Measurements from ENCODE around the gene TKTL1.

TKTL1 gene

DNA sequence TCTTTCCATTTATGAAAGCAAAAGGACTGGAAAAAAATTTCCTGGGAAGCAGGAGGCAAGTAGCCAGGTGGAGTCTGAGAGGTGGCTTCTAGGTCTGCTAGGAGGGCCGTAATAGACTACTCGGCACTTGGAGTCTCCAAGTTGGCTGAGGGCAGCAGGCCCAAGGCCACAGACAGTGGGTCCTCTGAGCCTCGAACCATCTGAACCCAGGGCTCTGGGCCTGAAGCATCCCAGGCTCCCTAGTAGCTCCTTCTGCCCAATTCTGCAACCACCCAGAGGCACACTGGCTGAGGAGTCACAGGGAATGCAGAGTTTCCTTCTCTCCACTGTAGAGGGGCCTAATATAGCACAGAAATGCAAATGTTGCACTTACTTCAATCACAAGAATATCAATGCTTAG is 19.8 kb downstream of the TKTL1 start:
- DNase-seq (ENCODE audit: low read depth): no peak
- TF ChIP-seq CTCF (conservative IDR thresholded peaks at IDR 0.05; ENCODE audit: low read depth, low read length): no peak
- H3K4me3 ChIP-seq (ENCODE audit: low read depth, low read length): no peak overlapping the region

DNA sequence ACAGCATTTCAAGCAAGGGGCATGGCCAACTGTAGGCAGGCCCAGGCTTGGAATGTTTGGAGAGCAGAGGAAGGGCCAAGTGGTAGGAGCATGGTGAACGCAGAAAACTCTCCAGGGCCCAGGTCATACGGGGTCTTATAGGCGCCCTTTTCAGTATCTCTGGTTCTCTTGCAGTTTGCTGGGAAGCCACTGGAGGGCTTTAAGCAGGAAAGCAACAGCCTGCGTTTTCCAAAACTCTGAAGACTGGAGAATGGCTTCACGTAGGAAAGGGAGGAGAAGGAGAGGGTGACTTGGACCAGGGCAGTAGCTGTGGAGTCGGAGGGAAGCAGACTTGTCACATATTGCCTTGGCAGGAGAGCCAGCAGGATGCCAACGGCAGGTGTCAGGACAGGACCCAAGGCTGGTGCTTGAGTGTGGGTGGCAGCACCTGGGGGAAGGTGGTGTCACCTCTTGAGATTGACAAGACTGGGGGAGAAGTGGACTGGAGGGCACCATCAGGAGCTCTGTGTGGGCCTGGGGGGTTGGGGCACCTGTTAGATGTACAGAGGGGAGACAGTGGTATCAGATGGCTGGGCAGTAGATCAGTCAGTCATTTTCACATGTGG is 21.9 kb downstream of the TKTL1 start:
- DNase-seq (ENCODE audit: low read depth): peak; percentile 28
- TF ChIP-seq CTCF (conservative IDR thresholded peaks at IDR 0.05; ENCODE audit: low read depth, low read length): peak; percentile 68

GRCh38 chrX:154320406-154320805 is 24.8 kb downstream of the TKTL1 start:
- no peak for TF ChIP-seq CTCF (conservative IDR thresholded peaks at IDR 0.05; ENCODE audit: low read depth, low read length)
- no peak overlapping the region for H3K4me3 ChIP-seq (ENCODE audit: low read depth, low read length)
- DNase-seq (ENCODE audit: low read depth): no peak

More for the DNA sequence above, 21.9 kb downstream of the TKTL1 start:
- no peak overlapping the region for H3K4me3 ChIP-seq (ENCODE audit: low read depth, low read length)

DNA sequence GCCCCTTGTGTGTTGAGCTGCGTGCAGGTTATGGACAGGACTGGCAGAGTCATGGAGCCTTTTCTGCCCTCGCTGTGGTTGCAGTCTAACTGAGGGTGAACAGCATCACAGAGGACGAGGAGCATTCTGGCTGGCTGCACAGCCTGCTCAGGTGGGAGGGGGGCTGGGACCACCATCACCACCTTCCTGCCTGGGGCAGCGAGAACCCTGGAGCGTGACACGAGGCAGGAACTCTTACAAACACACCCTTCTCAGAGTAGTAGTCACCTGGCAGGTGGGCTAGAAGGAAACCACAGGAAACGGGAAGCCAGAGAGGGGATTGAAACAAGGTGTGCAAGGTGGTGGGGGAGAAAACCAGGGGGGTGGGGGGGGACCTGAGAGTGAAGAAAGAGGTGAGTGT is 25.6 kb downstream of the TKTL1 start:
- DNase-seq (ENCODE audit: low read depth): no peak
- TF ChIP-seq CTCF (conservative IDR thresholded peaks at IDR 0.05; ENCODE audit: low read depth, low read length): no peak
- no peak overlapping the region for H3K4me3 ChIP-seq (ENCODE audit: low read depth, low read length)

DNA sequence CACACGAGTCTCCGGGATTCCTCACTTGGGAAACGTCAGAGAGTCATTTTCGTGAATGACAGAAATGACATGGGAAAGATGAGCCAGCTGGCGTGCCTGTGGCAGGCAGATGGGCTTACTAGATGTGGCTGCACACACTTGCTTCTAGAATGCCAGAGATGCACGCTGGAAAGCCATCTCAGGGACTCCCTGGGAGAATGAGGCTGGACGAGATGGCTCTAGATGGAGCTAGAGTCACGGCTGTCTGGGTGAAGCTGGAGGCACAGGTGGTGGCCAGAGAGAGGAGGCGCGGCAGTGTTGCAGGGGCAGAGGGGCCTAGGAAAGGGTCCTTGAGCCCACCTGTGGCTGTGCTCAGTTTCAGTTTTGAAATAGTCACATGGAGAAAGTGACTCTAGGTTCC is 26.0 kb downstream of the TKTL1 start:
- peak; percentile 37 for TF ChIP-seq CTCF (conservative IDR thresholded peaks at IDR 0.05; ENCODE audit: low read depth, low read length)
- DNase-seq (ENCODE audit: low read depth): peak; percentile 32
- H3K4me3 ChIP-seq (ENCODE audit: low read depth, low read length): no peak overlapping the region

DNA sequence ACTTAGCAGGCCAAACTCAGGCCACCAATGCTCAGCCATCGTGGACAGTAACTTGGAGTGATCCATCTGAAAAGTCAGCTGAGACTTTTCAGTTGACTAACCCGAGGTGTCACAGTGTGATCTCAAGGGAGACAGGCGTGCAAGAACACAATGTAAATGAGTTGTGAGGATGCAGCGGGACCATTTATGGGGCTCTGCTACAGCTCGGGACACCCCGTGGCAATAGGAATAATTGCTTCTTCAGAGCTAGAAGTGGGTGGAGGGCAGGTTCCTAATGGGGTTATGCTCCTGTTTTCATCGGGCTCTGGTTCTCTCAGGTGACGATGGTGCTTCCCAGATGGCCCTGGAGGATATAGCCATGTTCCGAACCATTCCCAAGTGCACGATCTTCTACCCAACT is 27.3 kb downstream of the TKTL1 start:
- no peak overlapping the region for H3K4me3 ChIP-seq (ENCODE audit: low read depth, low read length)
- no peak for DNase-seq (ENCODE audit: low read depth)
- TF ChIP-seq CTCF (conservative IDR thresholded peaks at IDR 0.05; ENCODE audit: low read depth, low read length): no peak

DNA sequence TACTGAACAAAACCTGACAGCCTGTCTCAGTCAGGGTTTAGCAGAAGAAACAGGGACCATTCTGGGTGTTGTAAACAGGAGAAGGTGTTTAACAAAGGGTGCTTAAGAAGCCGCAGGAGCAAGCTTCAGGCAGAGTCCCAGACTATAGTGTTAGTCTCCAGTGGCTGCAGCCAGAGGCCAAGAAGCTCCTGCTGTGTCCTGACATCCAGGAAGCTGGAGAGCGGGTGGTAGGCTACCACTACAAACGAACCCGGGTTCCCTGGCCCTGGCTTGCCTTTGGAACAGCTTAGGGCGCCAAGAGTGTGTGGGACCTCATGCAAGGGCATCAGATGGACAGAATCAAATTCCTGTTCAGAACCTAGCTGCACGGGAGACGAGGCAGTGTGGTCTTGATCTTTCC is 27.9 kb downstream of the TKTL1 start:
- TF ChIP-seq CTCF (conservative IDR thresholded peaks at IDR 0.05; ENCODE audit: low read depth, low read length): no peak
- DNase-seq (ENCODE audit: low read depth): no peak
- no peak overlapping the region for H3K4me3 ChIP-seq (ENCODE audit: low read depth, low read length)

Measured in choroid plexus epithelial cell (primary cell).